GM19324 (cell line): Measurements from ENCODE around the gene TAOK3.
A peak's percentile ranks its signal among the peaks of the same experiment; 100 is the strongest.

ENCODE experiments used
- ATAC-seq: cut with Tn5 transposase; IDR thresholded peaks from one replicate; pipeline ENCODE4 v1.9.1; 2021; ENCODE audit warnings: mild to moderate bottlenecking, moderate library complexity; ENCODE audit not compliant: unreplicated experiment, low FRiP score

Gene TAOK3

GRCh38 chr12:118107011-118107410, 265.7 kb downstream of the TAOK3 start:
- no peak for ATAC-seq

GRCh38 chr12:118103601-118104382, 268.9 kb downstream of the TAOK3 start, which contains the start of gene VSIG10:
Gene VSIG10, minus strand, starts transcription at chr12:118104011. Its CDS starts 340 bp downstream, at chr12:118103671.
- ATAC-seq = peak; percentile 47

GRCh38 chr12:118103201-118103600, 269.5 kb downstream of the TAOK3 start:
- no peak for ATAC-seq

GRCh38 chr12:118102609-118103008, 270.1 kb downstream of the TAOK3 start:
- no peak for ATAC-seq

GRCh38 chr12:118102070-118102469, 270.6 kb downstream of the TAOK3 start:
- ATAC-seq = no peak

- ATAC-seq = no peak
These were observed 271.7 kb downstream of the TAOK3 start for GRCh38 chr12:118101051-118101450.
